Neural progenitor cell (in vitro differentiated cells): ENCODE data around the gene SIGLEC10. TPM values are rescaled to one million over a fixed set of nuclear protein-coding genes. Genes with fewer than 3 reads are reported as not detected.
"Not testable (repeated sequence)": the region's sequence is repeated elsewhere in the genome, so short reads cannot be mapped to it uniquely, and the experiment has no call there.

Experiments used
- DNase-seq: peaks from one replicate; pipeline ENCODE4 v3.0.0-alpha.2; 2016; ENCODE audit warnings: low spot score
- H2AFZ ChIP-seq: fragments of 200-600 bp; sonication (generic); replicated peaks from 2 replicates; pipeline ENCODE4 v1.6.1; 2016; ENCODE audit warnings: antibody characterized with exemption
- H3F3A ChIP-seq: fragments of 200-600 bp; sonication (generic); 2 replicates; pipeline ENCODE4 v1.6.1; 2016; ENCODE audit warnings: antibody characterized with exemption, low read depth
- H3K27ac ChIP-seq: fragments of 200-600 bp; sonication (generic); 2 replicates; pipeline ENCODE4 v1.5.1; 2016; ENCODE audit warnings: mild to moderate bottlenecking
- H3K27me3 ChIP-seq: fragments of 200-600 bp; sonication (generic); 2 replicates; pipeline ENCODE4 v1.6.1; 2016; ENCODE audit warnings: mild to moderate bottlenecking, moderate library complexity
- H3K36me3 ChIP-seq: fragments of 200-600 bp; sonication (generic); 2 replicates; pipeline ENCODE4 v1.5.1; 2016
- H3K4me1 ChIP-seq: fragments of 200-600 bp; sonication (generic); 2 replicates; pipeline ENCODE4 v1.6.1; 2016; ENCODE audit warnings: mixed run types
- H3K4me2 ChIP-seq: fragments of 200-600 bp; sonication (generic); 2 replicates; pipeline ENCODE4 v1.6.1; 2016
- H3K4me3 ChIP-seq: fragments of 200-600 bp; sonication (generic); 2 replicates; pipeline ENCODE4 v1.5.1; 2016
- H3K79me2 ChIP-seq: fragments of 200-600 bp; sonication (generic); 2 replicates; pipeline ENCODE4 v1.6.1; 2016; ENCODE audit warnings: low read depth
- H3K9ac ChIP-seq: fragments of 200-600 bp; sonication (generic); 2 replicates; pipeline ENCODE4 v1.6.1; 2016
- H3K9me3 ChIP-seq: fragments of 200-600 bp; sonication (generic); 2 replicates; pipeline ENCODE4 v1.5.1; 2016; ENCODE audit warnings: low read depth
- H4K20me1 ChIP-seq: fragments of 200-600 bp; sonication (generic); 2 replicates; pipeline ENCODE4 v1.6.1; 2016; ENCODE audit warnings: low read depth
- H3K27ac Mint-ChIP-seq: 3 replicates; pipeline ENCODE4 v1.8.0; 2021; ENCODE audit warnings: mixed read lengths
- H3K27me3 Mint-ChIP-seq: 2 replicates; pipeline ENCODE4 v1.8.0; 2022; ENCODE audit warnings: low read depth, mild to moderate bottlenecking, inconsistent platforms, moderate library complexity, mixed read lengths; ENCODE audit not compliant: insufficient read depth
- H3K36me3 Mint-ChIP-seq: 3 replicates; pipeline ENCODE4 v1.8.0; 2021; ENCODE audit warnings: mixed read lengths
- H3K4me1 Mint-ChIP-seq: 3 replicates; pipeline ENCODE4 v1.8.0; 2021; ENCODE audit warnings: mixed read lengths
- H3K4me3 Mint-ChIP-seq: 3 replicates; pipeline ENCODE4 v1.8.0; 2021; ENCODE audit warnings: mild to moderate bottlenecking, moderate library complexity, mixed read lengths
- H3K9me3 Mint-ChIP-seq: 3 replicates; pipeline ENCODE4 v1.8.0; 2020; ENCODE audit warnings: mixed read lengths
- CTCF ChIP-seq: fragments of 200-600 bp; sonication (generic); IDR thresholded peaks from 2 replicates; pipeline ENCODE4 v1.5.1; 2017; ENCODE audit warnings: antibody characterized with exemption, mild to moderate bottlenecking
- EZH2 ChIP-seq: fragments of 200-600 bp; sonication (generic); IDR thresholded peaks from 2 replicates; pipeline ENCODE4 v1.6.1; 2017; ENCODE audit warnings: antibody characterized with exemption, mild to moderate bottlenecking, moderate library complexity
- EZH2phosphoT487 ChIP-seq: fragments of 200-600 bp; sonication (generic); IDR thresholded peaks from 2 replicates; pipeline ENCODE4 v1.6.1; 2017; ENCODE audit warnings: antibody characterized with exemption
- total RNA-seq: library from RNA; depleted of rRNA; stranded (reverse); fragments of >200 nt; gene quantifications from 2 replicates; pipeline ENCODE4 v1.2.3, GENCODE V29; 2015; ENCODE audit warnings: low replicate concordance

Gene SIGLEC10
- not detected in 2 replicates for total RNA-seq

- no peaks in the 10 kb centered on the region for H3K4me1 Mint-ChIP-seq
- DNase-seq, result no peak
- no peaks in the 10 kb centered on the region for H3K36me3 Mint-ChIP-seq
- no peak within 1 kb of the TSS for H2AFZ ChIP-seq
- H3K4me3 Mint-ChIP-seq, result no peak within 1 kb of the TSS
- H4K20me1 ChIP-seq, result no peaks in the 10 kb centered on the region
- H3K27ac Mint-ChIP-seq, result no peak within 1 kb of the TSS
- peaks cover 6% of the 10 kb centered on the region for H3K27me3 Mint-ChIP-seq
- H3K27me3 ChIP-seq, result peaks cover 20% of the 10 kb centered on the region
- H3K9me3 ChIP-seq, result no peaks in the 10 kb centered on the region
- no peaks in the 10 kb centered on the region for H3K9me3 Mint-ChIP-seq
- H3F3A ChIP-seq, result no peaks in the 10 kb centered on the region
- peaks cover 5% of the 10 kb centered on the region for H3K4me1 ChIP-seq
- H3K4me2 ChIP-seq, result no peak within 1 kb of the TSS
- TF ChIP-seq EZH2phosphoT487, result no peak
- no peak for TF ChIP-seq CTCF
- TF ChIP-seq EZH2, result no peak
- H3K79me2 ChIP-seq, result no peaks in the 10 kb centered on the region
- no peak within 1 kb of the TSS for H3K9ac ChIP-seq
- no peak within 1 kb of the TSS for H3K27ac ChIP-seq
- no peaks in the 10 kb centered on the region for H3K36me3 ChIP-seq
- H3K4me3 ChIP-seq, result no peak within 1 kb of the TSS
Observed at GRCh38 chr19:51417107-51417809, at the start of gene SIGLEC10. Gene SIGLEC10, minus strand, starts transcription at chr19:51417642. Its CDS starts 61 bp downstream, at chr19:51417581.

DNA sequence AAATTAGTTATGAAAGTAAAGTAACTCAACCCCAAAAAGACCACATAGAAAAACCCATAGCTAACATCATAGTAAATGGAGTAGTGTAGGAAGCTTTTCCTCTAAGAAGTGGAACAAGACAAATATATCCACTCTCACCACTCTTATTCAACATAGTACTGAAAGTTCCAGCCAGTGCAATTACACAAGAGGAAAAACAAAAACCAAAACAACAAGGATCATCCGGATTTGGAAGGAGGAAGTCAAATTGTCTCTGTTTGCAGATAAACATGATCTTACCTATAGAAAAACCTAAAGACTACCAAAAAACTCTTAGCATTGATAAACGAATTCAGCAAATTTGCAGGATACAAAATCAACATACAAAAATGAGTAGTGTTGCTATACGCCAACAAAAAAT lies 49.3 kb upstream of the SIGLEC10 start:
- Histone ChIP-seq H3K9me3 (no peaks in the 10 kb centered on the region), H3K27ac (no peak overlapping the region), H2AFZ (no peak overlapping the region), H3K4me3 (no peak overlapping the region), H3K9ac (no peak overlapping the region), H4K20me1 (no peaks in the 10 kb centered on the region), H3K4me2 (no peak overlapping the region), H3K4me1 (no peaks in the 10 kb centered on the region), H3K27me3 (peaks cover 38% of the 10 kb centered on the region), H3K36me3 (no peaks in the 10 kb centered on the region), H3F3A (no peaks in the 10 kb centered on the region), H3K79me2 (no peaks in the 10 kb centered on the region)
- Mint-ChIP-seq H3K36me3 (no peaks in the 10 kb centered on the region), H3K4me1 (no peaks in the 10 kb centered on the region), H3K4me3 (no peak overlapping the region), H3K27ac (no peak overlapping the region), H3K9me3 (peaks cover 2% of the 10 kb centered on the region), H3K27me3 (peaks cover 15% of the 10 kb centered on the region)
- DNase-seq, result no peak
- no peak for TF ChIP-seq EZH2phosphoT487
- TF ChIP-seq EZH2, result no peak
- TF ChIP-seq CTCF, result no peak

GRCh38 chr19:51463976-51464581 lies 46.6 kb upstream of the SIGLEC10 start:
- not testable (repeated sequence) for H3K9ac ChIP-seq, H3K27ac Mint-ChIP-seq, H3K9me3 Mint-ChIP-seq, H3K4me3 ChIP-seq, H3K36me3 Mint-ChIP-seq, DNase-seq, H3K4me3 Mint-ChIP-seq, H3K9me3 ChIP-seq, H3K4me2 ChIP-seq, H3K27ac ChIP-seq, H3F3A ChIP-seq, H3K4me1 ChIP-seq, H3K79me2 ChIP-seq, H3K4me1 Mint-ChIP-seq, H4K20me1 ChIP-seq, H3K36me3 ChIP-seq, H2AFZ ChIP-seq
- peaks cover 38% of the 10 kb centered on the region for H3K27me3 ChIP-seq
- peaks cover 20% of the 10 kb centered on the region for H3K27me3 Mint-ChIP-seq

- no peaks in the 10 kb centered on the region for H4K20me1 ChIP-seq
- no peak overlapping the region for H3K4me2 ChIP-seq
- no peak overlapping the region for H3K9ac ChIP-seq
- no peaks in the 10 kb centered on the region for H3K79me2 ChIP-seq
- no peak for DNase-seq
- Mint-ChIP-seq H3K36me3 (no peaks in the 10 kb centered on the region), H3K27me3 (peaks cover 22% of the 10 kb centered on the region), H3K9me3 (peaks cover 3% of the 10 kb centered on the region), H3K4me3 (no peak overlapping the region), H3K4me1 (no peaks in the 10 kb centered on the region), H3K27ac (no peak overlapping the region)
- no peak overlapping the region for H2AFZ ChIP-seq
- H3K4me1 ChIP-seq, result no peaks in the 10 kb centered on the region
- no peaks in the 10 kb centered on the region for H3K36me3 ChIP-seq
- no peaks in the 10 kb centered on the region for H3F3A ChIP-seq
- H3K27ac ChIP-seq, result no peak overlapping the region
- H3K27me3 ChIP-seq, result peaks cover 36% of the 10 kb centered on the region
- H3K4me3 ChIP-seq, result no peak overlapping the region
- TF ChIP-seq EZH2phosphoT487 (no peak), CTCF (no peak), EZH2 (no peak)
- no peaks in the 10 kb centered on the region for H3K9me3 ChIP-seq
Observed at GRCh38 chr19:51462681-51463080, 45.2 kb upstream of the SIGLEC10 start.
